H9 (cell line): Measurements from ENCODE around the gene TCERG1L. TPM values are rescaled to one million over a fixed set of nuclear protein-coding genes. Genes with fewer than 3 reads are reported as not detected.
A peak's percentile ranks its signal among the peaks of the same experiment; 100 is the strongest.

Experiments
- DNase-seq: peaks from one replicate; pipeline ENCODE4 v3.0.0-alpha.2; 2017
- H2AFZ ChIP-seq: one replicate; pipeline ENCODE4 v1.6.1; 2013; ENCODE audit warnings: mild to moderate bottlenecking, low read length, control low read depth, moderate library complexity
- H2AK5ac ChIP-seq: 2 replicates; pipeline ENCODE4 v1.6.1; 2013; ENCODE audit warnings: low read length, control low read depth, mixed read lengths; ENCODE audit not compliant: insufficient read length
- H2BK120ac ChIP-seq: one replicate; pipeline ENCODE4 v1.6.1; 2013; ENCODE audit warnings: low read depth, mild to moderate bottlenecking, low read length, control low read depth, inconsistent platforms; ENCODE audit not compliant: poor library complexity, severe bottlenecking
- H2BK12ac ChIP-seq: 2 replicates; pipeline ENCODE4 v1.6.1; 2013; ENCODE audit warnings: low read length, control low read depth, mixed read lengths, low read depth; ENCODE audit not compliant: insufficient read length
- H2BK15ac ChIP-seq: 2 replicates; pipeline ENCODE4 v1.6.1; 2013; ENCODE audit warnings: low read depth, low read length, control low read depth
- H2BK20ac ChIP-seq: one replicate; pipeline ENCODE4 v1.6.1; 2013; ENCODE audit warnings: low read depth, mild to moderate bottlenecking, low read length, control low read depth, inconsistent platforms; ENCODE audit not compliant: poor library complexity, severe bottlenecking
- H2BK5ac ChIP-seq: 2 replicates; pipeline ENCODE4 v1.6.1; 2013; ENCODE audit warnings: low read length, control low read depth, mixed read lengths; ENCODE audit not compliant: insufficient read length
- H3K14ac ChIP-seq: 2 replicates; pipeline ENCODE4 v1.6.1; 2013; ENCODE audit warnings: low read length, control low read depth; ENCODE audit not compliant: insufficient read depth
- H3K18ac ChIP-seq: 2 replicates; pipeline ENCODE4 v1.6.1; 2013; ENCODE audit warnings: low read depth, mild to moderate bottlenecking, mixed read lengths, low read length, control low read depth; ENCODE audit not compliant: insufficient read length
- H3K23ac ChIP-seq: 2 replicates; pipeline ENCODE4 v1.6.1; 2013; ENCODE audit warnings: low read length, control low read depth, mixed read lengths, low read depth; ENCODE audit not compliant: insufficient read length
- H3K23me2 ChIP-seq: 2 replicates; pipeline ENCODE4 v1.6.1; 2013; ENCODE audit warnings: low read depth, mild to moderate bottlenecking, mixed read lengths, low read length, control low read depth; ENCODE audit not compliant: insufficient read length, poor library complexity, severe bottlenecking
- H3K27ac ChIP-seq: 2 replicates; pipeline ENCODE4 v1.5.1; 2013; ENCODE audit warnings: low read length, control low read depth, mixed read lengths, low read depth; ENCODE audit not compliant: insufficient read length
- H3K27me3 ChIP-seq: 2 replicates; pipeline ENCODE4 v1.6.1; 2013; ENCODE audit warnings: low read length, control low read depth, inconsistent platforms; ENCODE audit not compliant: insufficient read depth
- H3K4ac ChIP-seq: 2 replicates; pipeline ENCODE4 v1.6.1; 2013; ENCODE audit warnings: low read depth, mild to moderate bottlenecking, control low read depth, inconsistent platforms, low read length, moderate library complexity
- H3K4me1 ChIP-seq: 2 replicates; pipeline ENCODE4 v1.6.1; 2013; ENCODE audit warnings: low read length, control low read depth, inconsistent platforms; ENCODE audit not compliant: insufficient read depth
- H3K4me2 ChIP-seq: 2 replicates; pipeline ENCODE4 v1.6.1; 2013; ENCODE audit warnings: low read length, control low read depth, mixed read lengths; ENCODE audit not compliant: insufficient read length, insufficient read depth
- H3K56ac ChIP-seq: 2 replicates; pipeline ENCODE4 v1.6.1; 2013; ENCODE audit warnings: low read depth, mild to moderate bottlenecking, mixed read lengths, low read length, control low read depth; ENCODE audit not compliant: insufficient read length
- H3K79me1 ChIP-seq: 2 replicates; pipeline ENCODE4 v1.6.1; 2013; ENCODE audit warnings: low read depth, mild to moderate bottlenecking, moderate library complexity, low read length, control low read depth, inconsistent platforms; ENCODE audit not compliant: insufficient read depth, poor library complexity, severe bottlenecking
- H3K79me2 ChIP-seq: 2 replicates; pipeline ENCODE4 v1.6.1; 2013; ENCODE audit warnings: low read length, control low read depth, inconsistent platforms; ENCODE audit not compliant: insufficient read depth
- H3K9ac ChIP-seq: 2 replicates; pipeline ENCODE4 v1.6.1; 2013; ENCODE audit warnings: low read length, control low read depth, mixed read lengths; ENCODE audit not compliant: insufficient read length; ENCODE audit errors: extremely low read depth
- H3K9me3 ChIP-seq: one replicate; pipeline ENCODE4 v1.6.1; 2013; ENCODE audit warnings: low read depth, low read length, inconsistent platforms; ENCODE audit not compliant: control insufficient read depth
- H3T11ph ChIP-seq: one replicate; pipeline ENCODE4 v1.6.1; 2013; ENCODE audit warnings: mild to moderate bottlenecking, low read length, control low read depth, inconsistent platforms
- H4K20me1 ChIP-seq: one replicate; pipeline ENCODE4 v1.6.1; 2013; ENCODE audit not compliant: control insufficient read depth, insufficient read length, insufficient read depth
- H4K5ac ChIP-seq: 2 replicates; pipeline ENCODE4 v1.6.1; 2013; ENCODE audit warnings: low read depth, mild to moderate bottlenecking, mixed read lengths, low read length, control low read depth; ENCODE audit not compliant: insufficient read length
- H4K8ac ChIP-seq: replicated peaks from 2 replicates; pipeline ENCODE4 v1.6.1; 2013; ENCODE audit warnings: low read length, control low read depth, mixed read lengths, low read depth; ENCODE audit not compliant: insufficient read length
- H4K91ac ChIP-seq: 2 replicates; pipeline ENCODE4 v1.6.1; 2013; ENCODE audit warnings: low read depth, mild to moderate bottlenecking, moderate library complexity, mixed read lengths, low read length, control low read depth; ENCODE audit not compliant: insufficient read length
- H3K27ac Mint-ChIP-seq, 3 experiments: 2 replicates in 2 of 3; 3 replicates in 1 of 3; pipeline ENCODE4 v1.8.0; 2020 to 2021; ENCODE audit warnings: mixed read lengths in 3 of 3, mild to moderate bottlenecking in 1 of 3, moderate library complexity in 1 of 3
- H3K27me3 Mint-ChIP-seq: 2 replicates; pipeline ENCODE4 v1.8.0; 2021; ENCODE audit warnings: low read depth, mild to moderate bottlenecking, moderate library complexity, mixed read lengths
- H3K36me3 Mint-ChIP-seq, 3 experiments: 2 replicates in 2 of 3; 3 replicates in 1 of 3; pipeline ENCODE4 v1.8.0; 2020 to 2021; ENCODE audit warnings: low read depth in 3 of 3, mixed read lengths in 3 of 3; ENCODE audit not compliant: insufficient read depth in 1 of 3
- H3K4me1 Mint-ChIP-seq, 2 experiments: 2 replicates each; pipeline ENCODE4 v1.8.0; 2020; ENCODE audit warnings: mixed read lengths in 2 of 2
- H3K4me3 Mint-ChIP-seq, 2 experiments: 2 replicates in 1 of 2; 3 replicates in 1 of 2; pipeline ENCODE4 v1.8.0; 2020 to 2021; ENCODE audit warnings: mild to moderate bottlenecking in 2 of 2, mixed read lengths in 2 of 2, moderate library complexity in 1 of 2
- H3K9me3 Mint-ChIP-seq, 2 experiments: 2 replicates in 1 of 2; 3 replicates in 1 of 2; pipeline ENCODE4 v1.8.0; 2020; ENCODE audit warnings: mild to moderate bottlenecking in 2 of 2, mixed read lengths in 2 of 2, moderate library complexity in 1 of 2
- WGBS: extraction: QIAGEN DNeasy Blood & Tissue Kit; methylation state at CpG from one replicate; pipeline ENCODE4 v1.1.7; 2013; ENCODE audit warnings: missing lambda C conversion rate, low lambda C conversion rate, mixed read lengths; ENCODE audit not compliant: insufficient read length; ENCODE audit errors: extremely low coverage; 5-methylcytosine and 5-hydroxymethylcytosine counted together
- total RNA-seq: library from RNA; stranded (reverse); gene quantifications from 2 replicates; pipeline ENCODE4 v1.2.1, GENCODE V29; 2021
- TF ChIP-seq, protein P1 (sequence below): fragments of 200-600 bp; sonication (generic); conservative IDR thresholded peaks from 3 replicates; pipeline ENCODE4 v1.8.0; 2021; ENCODE audit warnings: antibody characterized with exemption, mild to moderate bottlenecking

TCERG1L gene
- total RNA-seq, 1 experiment from 2014 or later: 3.3 TPM

DNA sequence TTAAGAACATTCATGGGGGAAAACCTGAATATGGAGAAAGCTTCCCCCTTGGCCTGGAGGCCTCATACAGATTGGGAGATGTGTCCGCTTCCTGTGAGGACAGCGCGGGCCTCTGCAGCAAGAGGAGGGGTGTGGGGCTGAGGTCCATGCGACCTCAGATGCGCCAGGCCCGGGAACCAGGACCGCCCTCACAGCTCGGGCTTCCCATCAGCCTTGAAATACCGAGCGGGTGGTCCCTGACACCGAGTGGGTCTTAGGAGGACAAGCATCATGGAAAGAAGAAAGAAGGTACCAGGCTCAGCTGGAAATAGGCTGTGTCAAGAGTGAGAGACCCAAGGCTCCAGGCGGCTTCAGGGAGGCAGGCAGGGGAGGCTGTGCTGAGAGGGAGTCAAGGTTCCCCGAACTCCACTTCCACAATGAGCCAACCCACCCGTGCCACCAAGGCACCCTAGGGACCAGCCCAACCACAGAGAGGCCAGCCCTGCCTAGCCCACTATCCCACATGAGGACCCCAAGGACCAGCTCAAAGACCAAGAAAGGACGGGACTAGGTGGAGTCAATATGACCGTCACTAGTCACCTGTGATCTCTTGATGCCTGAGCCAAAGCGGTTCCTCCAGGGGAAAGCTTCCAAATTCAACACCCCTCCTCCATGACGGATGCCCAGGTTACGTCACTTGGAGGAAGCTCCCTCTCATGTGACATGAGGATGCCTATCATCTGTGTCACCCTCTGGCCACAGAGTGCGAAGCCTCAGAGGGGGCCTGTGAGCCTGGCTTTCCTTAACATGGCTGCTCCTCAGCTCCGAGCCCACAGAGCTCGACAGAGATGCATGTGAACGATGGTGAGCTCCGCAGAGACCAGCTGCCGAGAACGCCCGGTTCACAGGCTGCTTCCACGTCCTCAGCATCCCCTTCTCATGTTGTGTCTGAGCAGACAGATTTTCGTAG lies 103.7 kb downstream of the TCERG1L start:
- Histone ChIP-seq H2AK5ac (no peak overlapping the region), H4K91ac (no peak overlapping the region), H3K9me3 (no peaks in the 10 kb centered on the region), H3K23me2 (no peaks in the 10 kb centered on the region), H3K27ac (no peak overlapping the region), H2BK15ac (no peak overlapping the region), H3K79me2 (no peaks in the 10 kb centered on the region), H3K4me2 (no peak overlapping the region), H2BK20ac (no peak overlapping the region), H3K27me3 (no peaks in the 10 kb centered on the region), H3K79me1 (no peaks in the 10 kb centered on the region), H4K20me1 (no peaks in the 10 kb centered on the region), H3K18ac (no peak overlapping the region), H3K23ac (no peak overlapping the region), H3K56ac (no peak overlapping the region), H2AFZ (no peak overlapping the region), H2BK5ac (no peak overlapping the region), H3T11ph (no peak overlapping the region), H4K8ac (no peak overlapping the region), H4K5ac (no peak overlapping the region), H3K14ac (no peak overlapping the region), H2BK120ac (no peak overlapping the region), H3K9ac (no peak overlapping the region), H3K4ac (no peak overlapping the region), H3K4me1 (no peaks in the 10 kb centered on the region), H2BK12ac (no peak overlapping the region)
- TF ChIP-seq, protein P1, sequence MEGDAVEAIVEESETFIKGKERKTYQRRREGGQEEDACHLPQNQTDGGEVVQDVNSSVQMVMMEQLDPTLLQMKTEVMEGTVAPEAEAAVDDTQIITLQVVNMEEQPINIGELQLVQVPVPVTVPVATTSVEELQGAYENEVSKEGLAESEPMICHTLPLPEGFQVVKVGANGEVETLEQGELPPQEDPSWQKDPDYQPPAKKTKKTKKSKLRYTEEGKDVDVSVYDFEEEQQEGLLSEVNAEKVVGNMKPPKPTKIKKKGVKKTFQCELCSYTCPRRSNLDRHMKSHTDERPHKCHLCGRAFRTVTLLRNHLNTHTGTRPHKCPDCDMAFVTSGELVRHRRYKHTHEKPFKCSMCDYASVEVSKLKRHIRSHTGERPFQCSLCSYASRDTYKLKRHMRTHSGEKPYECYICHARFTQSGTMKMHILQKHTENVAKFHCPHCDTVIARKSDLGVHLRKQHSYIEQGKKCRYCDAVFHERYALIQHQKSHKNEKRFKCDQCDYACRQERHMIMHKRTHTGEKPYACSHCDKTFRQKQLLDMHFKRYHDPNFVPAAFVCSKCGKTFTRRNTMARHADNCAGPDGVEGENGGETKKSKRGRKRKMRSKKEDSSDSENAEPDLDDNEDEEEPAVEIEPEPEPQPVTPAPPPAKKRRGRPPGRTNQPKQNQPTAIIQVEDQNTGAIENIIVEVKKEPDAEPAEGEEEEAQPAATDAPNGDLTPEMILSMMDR: no peak
- no peaks in the 10 kb centered on the region for H3K4me1 Mint-ChIP-seq
- 0 out of 7 replicates have a peak overlapping the region, but pooled peaks of 1 of the 3 experiments have one; percentile 44 for H3K27ac Mint-ChIP-seq
- peaks cover 0 to under 1% of the 10 kb centered on the region in 2 experiments; a peak in 1 of 5 replicates for H3K9me3 Mint-ChIP-seq
- no CpG with 5 or more reads among the region's 29 CpGs for WGBS
- peak; percentile 17 for DNase-seq
- H3K27me3 Mint-ChIP-seq: no peaks in the 10 kb centered on the region
- H3K36me3 Mint-ChIP-seq: peaks cover 0 to 1% (median 0%) of the 10 kb centered on the region in 3 experiments; a peak in 1 of 7 replicates
- H3K4me3 Mint-ChIP-seq: no peak overlapping the region
